ENCODE data around the gene TRIM3.

DNA sequence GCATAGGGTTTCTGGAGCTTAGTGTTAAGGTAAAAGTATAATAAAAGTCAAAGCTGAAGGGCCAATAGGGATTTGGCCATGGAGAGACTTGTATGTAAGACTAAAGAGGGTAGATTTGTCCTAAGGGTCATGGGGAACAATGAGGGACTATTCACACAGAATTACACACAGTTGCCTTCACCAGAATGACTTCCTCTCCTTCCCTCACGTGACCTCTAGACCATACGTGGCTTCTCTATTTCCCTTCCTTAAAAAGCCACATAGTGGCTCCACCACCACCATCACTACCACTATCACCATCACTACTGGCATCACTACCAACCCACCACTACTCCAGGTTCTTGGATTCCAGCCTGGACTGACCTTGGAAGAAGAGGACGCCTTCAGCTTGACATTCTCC is 35.7 kb downstream of the TRIM3 start:
- TF ChIP-seq CTCF (conservative IDR thresholded peaks at IDR 0.05; ENCODE audit: low read depth, low read length) (no peak), EZH2 (IDR thresholded peaks at IDR 0.05; ENCODE audit: low read length, unreplicated experiment) (no peak)

Measured in PC-3 (cell line).